ENCODE data around the gene UBL3. TPM values are rescaled to one million over a fixed set of nuclear protein-coding genes. Genes with fewer than 3 reads are reported as not detected.

Gene UBL3
- total and polyA plus RNA-seq, 2 of the 8 experiments (the other 6 are each of a cell fraction or from before 2014, with no cell fraction given): 5.3 to 16.1 TPM

DNA sequence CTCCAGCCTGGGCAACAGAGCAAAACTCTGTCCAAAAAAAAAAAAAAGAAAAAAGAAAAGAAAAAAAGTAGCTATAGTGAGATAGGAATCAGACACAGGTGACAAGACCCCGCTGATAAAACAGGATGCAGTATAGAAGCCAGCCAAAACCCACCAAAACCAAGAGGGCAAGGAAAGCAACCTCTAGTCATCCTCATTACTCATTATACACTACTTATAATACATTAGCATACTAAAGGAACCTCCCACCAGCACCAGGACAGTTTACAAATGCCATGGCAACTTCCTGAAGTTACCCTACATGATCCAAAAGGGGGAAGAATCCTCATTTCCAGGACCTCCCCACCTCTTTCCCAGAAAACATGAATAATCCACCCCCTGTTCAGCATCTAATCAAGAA, 35.6 kb upstream of the UBL3 start:
- no peak overlapping the region for H3K18ac ChIP-seq (ENCODE audit: extremely low read depth, low read length)
- H3K36me3 ChIP-seq (ENCODE audit: control insufficient read depth in 2 of 4, insufficient read depth in 4 of 4, low read length in 3 of 4): no peaks in the 10 kb centered on the region
- no peak for DNase-seq (ENCODE audit: low read depth in 1 of 2, low spot score in 2 of 2)
- H3K27me3 ChIP-seq (replicated peaks in 1 of 4; ENCODE audit: control insufficient read depth in 3 of 4, extremely low read depth in 1 of 4, insufficient read depth in 3 of 4, low read length in 3 of 4): no peaks in the 10 kb centered on the region
- FAIRE-seq: no peak
- H2AK5ac ChIP-seq (ENCODE audit: low read depth, low read length): no peak overlapping the region
- no peaks in the 10 kb centered on the region for H4K20me1 ChIP-seq (replicated peaks in 1 of 2; ENCODE audit: control insufficient read depth in 1 of 2, insufficient read depth in 2 of 2, low read length in 2 of 2)
- H3K14ac ChIP-seq (ENCODE audit: insufficient read length): no peak overlapping the region
- H3K4ac ChIP-seq (replicated peaks; ENCODE audit: insufficient read length, low read depth, low read length): no peak overlapping the region
- no peak overlapping the region for H2BK12ac ChIP-seq (ENCODE audit: low read depth, low read length)
- H3K79me1 ChIP-seq (ENCODE audit: low read depth, low read length): no peaks in the 10 kb centered on the region
- ChIA-PET POLR2A (ENCODE audit: partially characterized antibody) (interaction anchor here (0.8 to 1.3 kb wide), 2 partner anchors 10 to 30 kb away, joined by 3 to 5 read pairs; no protein-coding TSS in a partner anchor), CTCF (ENCODE audit: partially characterized antibody) (interaction anchor here (0.6 to 1.1 kb wide), 2 partner anchors 219 to 228 kb away, joined by 3 to 5 read pairs; no protein-coding TSS in a partner anchor)
- H4K91ac ChIP-seq (replicated peaks; ENCODE audit: insufficient read length, low read length): no peak overlapping the region
- H2BK15ac ChIP-seq (ENCODE audit: low read length): no peak overlapping the region
- 94% methylated on average over 1 of the region's 1 CpG; no CpG with 5 or more reads in 1 of the 2 experiments for WGBS, 2 experiments (ENCODE audit: extremely low coverage in 1 of 2, insufficient coverage in 1 of 2, insufficient read length in 1 of 2, insufficient replicate concordance in 2 of 2, low coverage in 1 of 2, low lambda C conversion rate in 2 of 2, missing lambda C conversion rate in 1 of 2)
- peaks cover 0 to 13% (median 8%) of the 10 kb centered on the region in 4 experiments; a peak in 5 of 7 replicates for H3K4me1 ChIP-seq (replicated peaks in 1 of 4; ENCODE audit: control insufficient read depth in 3 of 4, insufficient read depth in 4 of 4, low read length in 3 of 4)
- H3K56ac ChIP-seq (replicated peaks; ENCODE audit: insufficient read length, low read depth, low read length): no peak overlapping the region
- H3K9ac ChIP-seq (replicated peaks in 1 of 4; ENCODE audit: extremely low read depth in 1 of 4, low read depth in 3 of 4, low read length in 3 of 4): no peak overlapping the region
- no peak overlapping the region for H4K5ac ChIP-seq (ENCODE audit: insufficient read length, low read depth, low read length)
- H3K23ac ChIP-seq (ENCODE audit: insufficient read length): no peak overlapping the region
- no peak overlapping the region for H2BK120ac ChIP-seq (replicated peaks; ENCODE audit: low read depth, low read length)
- H3K4me2 ChIP-seq (ENCODE audit: insufficient read depth in 1 of 2, low read depth in 2 of 2, low read length in 2 of 2): no peak overlapping the region
- no peak overlapping the region for H2BK5ac ChIP-seq (ENCODE audit: low read depth, low read length)
- H3K27ac ChIP-seq (ENCODE audit: low read depth, low read length): no peak overlapping the region
- no peak overlapping the region for H2AFZ ChIP-seq (ENCODE audit: low read length)
- no peak overlapping the region for H4K8ac ChIP-seq (ENCODE audit: extremely low read depth, insufficient read depth, low read length)
- H3K9me3 ChIP-seq (ENCODE audit: insufficient read depth in 2 of 2, low read depth in 1 of 2, low read length in 1 of 2): no peaks in the 10 kb centered on the region
- no peak overlapping the region for H3K4me3 ChIP-seq (ENCODE audit: extremely low read depth in 1 of 4, insufficient read depth in 2 of 4, low read depth in 3 of 4, low read length in 4 of 4)
- no peak overlapping the region for H2BK20ac ChIP-seq (ENCODE audit: low read length)
- H3K79me2 ChIP-seq (ENCODE audit: control insufficient read depth in 1 of 2, insufficient read depth in 2 of 2, low read length in 2 of 2): no peaks in the 10 kb centered on the region
- no peaks in the 10 kb centered on the region for H3K23me2 ChIP-seq (ENCODE audit: low read depth, low read length)
